HG03571 (cell line): ENCODE data around the gene WDR90.

Experiments
- ATAC-seq: cut with Tn5 transposase; IDR thresholded peaks from one replicate; pipeline ENCODE4 v1.9.1; 2021; ENCODE audit not compliant: unreplicated experiment

WDR90 gene

DNA sequence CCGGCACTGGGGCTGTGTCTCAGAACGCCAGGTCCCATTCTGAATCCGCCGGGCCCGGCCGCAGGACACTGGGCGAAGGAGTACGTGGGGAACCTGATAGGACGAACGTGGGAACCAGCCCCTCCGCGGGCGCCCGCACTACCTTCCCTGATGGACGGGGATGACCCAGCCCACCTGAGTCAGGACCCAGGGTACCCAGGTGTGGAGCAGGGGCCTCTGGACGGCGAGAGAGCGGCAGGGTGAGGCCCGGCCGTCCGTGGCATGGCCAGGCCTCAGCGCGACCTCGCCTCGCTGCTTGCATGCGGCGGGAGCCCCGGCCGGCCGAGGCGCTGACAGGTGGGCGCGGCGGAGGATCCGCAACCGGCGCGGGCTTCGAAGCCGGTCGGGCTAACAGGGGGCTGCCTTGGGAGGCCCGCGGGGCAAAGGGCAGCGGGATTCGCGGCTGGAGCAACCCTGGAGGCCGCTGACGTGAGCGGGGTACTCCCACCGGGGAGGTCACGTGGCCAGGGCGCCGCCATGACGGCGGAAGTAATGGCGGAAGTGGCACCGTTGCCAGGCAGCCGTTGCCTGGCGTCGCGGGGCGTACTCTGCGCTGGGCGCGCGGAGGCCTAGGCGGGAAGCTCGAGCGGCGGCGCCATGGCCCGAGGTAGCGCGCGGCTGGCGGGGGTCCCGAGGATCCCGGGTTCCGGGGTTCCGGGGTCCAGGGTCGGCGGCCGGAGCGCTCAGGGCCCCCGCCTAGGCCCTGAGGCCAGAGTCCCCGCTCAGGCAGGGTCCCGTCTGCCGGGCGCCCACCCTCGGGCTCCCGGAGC is at the start of gene WDR90:
TSS of gene WDR90 (plus strand) at position 585 of the 809 bp plus-strand sequence. CDS start at position 637, 52 bp downstream.
- peak; percentile 53 for ATAC-seq

DNA sequence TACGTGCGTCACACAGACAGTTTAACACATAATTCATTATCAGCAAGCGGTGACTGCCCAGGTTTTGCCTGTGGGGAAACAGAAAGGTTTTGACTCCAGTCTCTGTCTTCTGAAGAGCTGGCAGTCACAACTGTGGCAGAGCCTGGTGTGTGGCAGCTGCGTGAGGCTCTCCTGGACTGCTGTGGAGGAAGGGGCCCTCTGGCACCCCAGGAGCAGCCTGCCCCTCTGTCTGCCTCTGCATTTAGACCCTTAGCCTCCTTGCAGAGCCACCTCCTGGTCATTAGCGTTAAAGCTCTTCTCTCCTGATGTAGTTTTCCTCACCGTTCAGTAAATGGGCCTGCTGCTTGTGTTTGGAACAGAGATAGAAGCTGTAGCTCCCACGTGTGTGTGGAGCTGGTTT is 48.4 kb upstream of the WDR90 start:
- ATAC-seq = no peak

DNA sequence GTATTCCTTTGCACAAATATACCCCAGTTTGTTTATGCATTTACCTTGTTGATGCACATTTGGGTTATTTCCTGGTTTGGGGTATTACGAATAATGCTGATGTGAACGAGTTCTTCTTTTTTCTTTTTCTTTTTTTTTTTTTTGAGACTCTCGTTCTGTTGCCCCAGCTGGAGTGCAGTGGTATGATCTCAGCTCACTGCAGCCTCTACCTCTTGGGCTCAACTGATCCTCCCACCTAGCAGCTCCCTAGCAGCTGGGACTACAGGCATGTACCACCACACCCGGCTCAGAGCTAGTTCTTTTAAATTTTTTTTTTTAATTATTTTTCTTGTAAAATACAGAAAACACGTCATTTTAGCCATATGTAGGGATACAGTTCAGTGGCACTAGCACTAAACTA is 45.2 kb upstream of the WDR90 start:
- no peak for ATAC-seq

DNA sequence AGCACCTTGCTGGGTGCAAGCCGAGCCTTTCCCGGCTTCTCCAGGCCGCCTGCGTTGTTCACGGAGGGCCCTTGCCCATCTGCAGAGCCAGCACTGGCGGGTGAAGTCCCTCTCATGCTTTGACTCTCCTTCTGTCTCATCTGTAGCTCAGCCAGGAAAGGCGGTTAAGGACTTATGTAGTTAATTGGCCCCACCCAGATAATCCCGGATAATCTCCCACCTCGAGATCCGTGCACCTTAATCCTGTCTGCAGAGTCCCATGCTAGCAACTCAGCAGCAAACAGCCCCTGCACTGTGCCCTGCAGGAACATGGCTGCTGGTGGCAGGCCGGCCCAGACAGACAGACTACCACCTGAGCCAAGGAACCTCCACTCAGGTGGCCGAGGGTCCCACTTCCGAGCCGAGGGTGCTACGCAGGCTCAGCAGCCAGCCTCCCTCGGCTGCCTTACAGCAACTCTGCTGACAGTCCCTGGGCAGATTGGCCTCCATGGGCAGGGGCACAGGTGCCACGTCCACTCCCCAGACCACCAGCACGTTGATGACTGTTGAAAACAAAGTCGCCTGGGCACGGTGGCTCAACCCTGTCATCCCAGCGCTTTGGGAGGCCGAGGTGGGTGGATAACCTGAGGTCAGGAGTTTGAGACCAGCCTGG is 42.4 kb upstream of the WDR90 start:
- no peak for ATAC-seq

DNA sequence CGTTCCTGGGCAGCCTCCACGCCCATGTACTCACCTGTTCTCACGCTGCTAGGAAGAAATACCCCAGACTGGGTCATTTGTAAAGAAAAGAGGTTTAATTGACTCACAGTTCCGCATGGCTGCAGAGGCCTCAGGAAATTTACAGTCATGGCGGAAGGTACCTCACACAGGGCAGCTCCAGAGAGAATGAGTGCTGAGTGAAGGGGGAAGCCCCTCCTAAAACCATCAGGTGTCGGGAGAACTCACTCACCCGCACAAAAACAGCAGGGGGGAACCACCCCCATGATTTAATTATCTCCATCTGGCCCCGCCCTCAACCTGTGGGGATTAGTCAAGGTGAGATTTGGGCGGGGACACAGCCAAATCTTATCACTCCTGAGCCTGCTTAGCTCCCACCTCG is 41.1 kb upstream of the WDR90 start:
- no peak for ATAC-seq

DNA sequence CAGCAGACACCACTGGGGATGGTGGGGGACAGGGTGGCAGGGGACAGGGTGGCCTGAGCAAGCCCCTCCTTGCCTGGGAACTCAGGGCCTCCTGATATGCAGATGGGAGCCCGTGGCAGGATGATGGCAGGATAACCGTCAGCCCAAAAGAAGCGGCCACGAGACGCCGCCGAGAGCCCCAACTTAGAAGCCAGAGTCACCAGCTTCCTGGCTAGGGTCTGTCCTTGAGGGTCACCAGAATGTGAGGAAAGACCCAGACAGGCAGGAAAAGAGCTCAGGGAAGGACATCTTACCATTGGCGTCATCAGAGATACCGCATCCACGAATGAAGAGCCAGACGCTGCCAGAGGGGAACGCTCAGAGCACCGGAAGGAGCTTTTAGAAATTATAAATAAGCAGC is 39.8 kb upstream of the WDR90 start:
- ATAC-seq = no peak

DNA sequence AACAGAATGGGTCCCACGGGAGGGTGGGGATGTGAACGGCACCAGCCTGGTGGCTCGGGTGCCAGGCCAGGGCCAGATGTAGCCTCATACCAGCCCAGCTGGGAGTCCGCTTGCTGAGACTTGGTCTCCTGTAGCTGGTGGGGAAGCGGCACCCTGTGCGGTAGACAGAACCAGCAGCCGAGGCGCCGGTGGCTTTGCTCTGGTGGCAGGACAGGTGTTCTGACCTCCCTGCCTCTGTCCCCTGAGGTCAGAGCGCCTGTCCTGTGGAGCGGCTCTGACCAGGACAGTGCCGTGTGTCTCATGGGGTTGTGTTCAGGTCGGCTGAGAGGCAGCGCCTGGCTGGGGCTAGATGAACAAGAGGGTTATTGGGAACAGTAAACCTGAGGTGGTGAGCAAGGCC is 39.2 kb upstream of the WDR90 start:
- no peak for ATAC-seq

DNA sequence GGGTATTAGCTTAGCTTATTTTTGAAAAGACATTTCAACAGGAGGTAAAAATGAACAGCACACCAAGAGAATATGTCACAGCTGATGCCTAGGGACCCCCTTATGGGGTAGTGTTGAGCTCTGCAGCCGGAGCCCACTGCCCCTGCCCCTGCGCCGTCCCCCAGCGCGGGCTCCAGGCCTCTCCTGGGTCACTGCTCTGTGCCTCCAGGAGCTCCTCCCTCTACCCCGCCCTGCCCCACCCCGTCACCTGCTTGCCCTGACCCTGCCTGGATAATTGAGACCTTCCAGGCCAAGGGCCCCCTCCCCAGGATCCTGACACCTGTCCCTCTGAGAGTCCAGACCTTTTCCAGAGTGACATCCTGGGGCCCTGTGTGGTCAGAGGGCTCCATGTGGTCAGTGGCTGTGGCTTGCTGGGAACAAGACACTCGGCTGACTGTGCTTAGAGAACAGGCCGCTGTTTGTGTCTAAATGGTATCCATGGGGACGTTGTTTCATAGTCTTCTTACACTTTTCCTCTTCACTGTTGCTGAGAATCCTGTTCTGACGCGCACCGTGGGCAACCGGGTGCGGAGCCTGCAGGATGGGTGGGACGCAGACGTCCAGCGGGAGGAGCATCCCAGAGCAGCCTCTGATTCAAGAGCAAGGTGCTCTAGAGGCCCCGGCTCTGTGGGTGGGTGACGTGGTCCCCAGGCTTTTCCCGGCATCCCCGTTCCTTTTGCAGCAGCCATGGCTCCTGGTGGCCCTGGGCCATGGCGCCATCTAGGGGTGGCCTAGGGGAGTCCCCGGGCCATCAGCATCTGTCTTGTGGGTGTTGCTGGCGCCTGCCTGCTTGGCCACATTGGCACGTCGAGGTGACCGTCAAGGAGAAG is 38.4 kb upstream of the WDR90 start:
- no peak for ATAC-seq

DNA sequence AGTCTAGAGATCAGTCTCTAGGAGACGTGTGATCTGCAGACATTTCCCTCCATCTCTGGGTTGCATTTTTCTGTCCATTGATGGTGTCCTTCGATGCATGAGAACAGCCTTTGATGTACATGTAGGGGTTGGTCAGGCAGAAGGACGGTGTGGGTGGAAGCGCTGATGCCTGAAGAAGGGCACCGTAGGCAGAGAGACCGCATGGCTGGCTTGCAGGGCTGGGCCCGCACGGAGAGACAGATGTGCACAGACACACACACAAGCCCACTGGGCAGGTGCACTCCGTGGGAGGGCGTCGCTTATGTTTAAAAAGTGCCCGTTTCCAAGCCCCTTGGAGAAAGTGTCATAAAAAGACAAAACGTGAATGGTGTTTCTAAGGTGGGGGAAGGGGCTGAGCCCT is 34.0 kb upstream of the WDR90 start:
- no peak for ATAC-seq

DNA sequence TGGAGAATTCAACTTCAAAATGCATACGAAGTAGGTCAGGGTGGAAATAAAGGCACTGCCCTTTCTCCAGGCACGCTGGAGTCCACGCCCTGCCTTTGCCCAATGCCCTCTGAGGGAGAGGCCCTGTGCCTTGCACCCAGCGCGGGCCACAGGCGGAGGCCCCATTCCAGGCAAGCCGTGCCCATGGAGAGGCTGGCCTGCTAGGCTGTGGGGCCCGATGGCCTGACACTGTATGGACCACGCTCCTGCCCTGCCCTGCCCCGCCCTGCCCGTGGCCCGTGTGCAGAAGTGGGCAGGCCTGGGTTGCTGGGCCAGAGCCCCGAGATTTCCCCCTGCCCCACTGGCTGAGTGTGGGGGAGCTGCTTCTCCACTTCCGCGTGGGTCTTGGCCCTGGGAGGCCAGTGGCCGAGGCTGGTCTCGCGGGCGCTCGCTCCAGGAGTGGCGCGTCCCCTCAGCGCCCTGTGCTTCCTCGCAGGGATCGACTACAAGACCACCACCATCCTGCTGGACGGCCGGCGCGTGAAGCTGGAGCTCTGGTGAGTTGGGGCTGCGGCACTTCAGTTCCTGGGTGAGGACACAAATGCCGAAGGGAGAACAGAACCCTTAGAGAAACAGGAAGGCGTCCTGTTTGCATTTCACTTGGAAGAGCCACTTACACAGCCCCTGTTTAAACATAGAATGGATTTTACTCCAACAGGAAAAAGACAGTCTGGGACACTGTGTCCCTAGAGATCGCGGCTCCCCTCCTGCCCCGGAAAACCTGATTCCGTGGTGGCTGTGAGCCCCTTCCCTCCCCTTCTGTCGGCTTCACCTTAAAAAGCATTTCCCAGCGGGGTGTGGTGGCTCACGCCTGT is 32.2 kb upstream of the WDR90 start:
- no peak for ATAC-seq

DNA sequence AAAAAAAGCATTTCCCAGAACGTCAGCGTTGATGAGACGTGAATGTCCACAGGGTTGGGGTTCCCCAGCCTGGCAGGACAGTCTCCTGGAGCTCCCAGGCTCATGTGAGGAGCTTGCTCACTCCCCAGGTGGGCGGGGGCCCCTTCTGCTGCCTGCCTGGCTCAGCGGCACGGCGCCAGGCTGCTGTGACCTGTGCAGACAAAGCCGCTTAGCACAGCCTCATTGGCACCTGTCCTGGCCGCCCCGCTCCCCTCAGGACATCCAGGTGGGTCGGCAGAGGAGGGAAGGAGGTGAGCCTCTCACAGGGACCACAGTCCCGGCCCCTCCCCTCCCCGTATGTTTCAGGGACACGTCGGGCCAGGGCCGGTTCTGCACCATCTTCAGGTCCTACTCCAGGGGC is 31.3 kb upstream of the WDR90 start:
- no peak for ATAC-seq

DNA sequence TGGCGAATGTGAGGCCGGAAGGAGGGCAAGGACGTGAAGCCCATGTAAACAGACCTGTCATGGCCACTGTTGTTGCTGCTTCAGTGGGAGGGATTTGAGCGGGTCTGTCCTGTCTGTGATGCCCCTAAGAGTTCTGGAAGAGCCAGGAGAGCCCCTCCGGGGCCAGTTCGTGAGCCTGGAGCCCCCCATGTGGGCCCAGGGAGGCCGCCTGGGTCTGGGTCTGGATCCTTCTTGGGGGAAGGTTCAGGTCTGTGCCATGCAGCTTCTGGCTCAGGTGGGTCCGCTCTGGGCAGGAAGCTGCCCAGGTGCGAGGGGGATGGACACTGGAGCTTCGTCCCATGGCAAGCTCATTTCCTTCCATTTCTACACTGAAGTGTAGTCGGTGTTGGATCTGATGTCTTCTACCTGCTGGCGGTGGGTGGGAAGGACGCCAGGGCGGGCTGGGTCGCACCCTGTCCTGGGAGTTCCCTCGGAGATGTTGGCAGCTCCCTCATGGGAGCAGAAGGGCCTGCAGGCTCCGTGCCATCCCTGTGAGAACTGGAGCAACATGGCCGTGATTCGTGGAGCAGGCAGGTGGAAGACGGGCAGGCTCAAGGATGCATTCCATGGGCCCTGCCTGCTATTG is 29.6 kb upstream of the WDR90 start:
- no peak for ATAC-seq

DNA sequence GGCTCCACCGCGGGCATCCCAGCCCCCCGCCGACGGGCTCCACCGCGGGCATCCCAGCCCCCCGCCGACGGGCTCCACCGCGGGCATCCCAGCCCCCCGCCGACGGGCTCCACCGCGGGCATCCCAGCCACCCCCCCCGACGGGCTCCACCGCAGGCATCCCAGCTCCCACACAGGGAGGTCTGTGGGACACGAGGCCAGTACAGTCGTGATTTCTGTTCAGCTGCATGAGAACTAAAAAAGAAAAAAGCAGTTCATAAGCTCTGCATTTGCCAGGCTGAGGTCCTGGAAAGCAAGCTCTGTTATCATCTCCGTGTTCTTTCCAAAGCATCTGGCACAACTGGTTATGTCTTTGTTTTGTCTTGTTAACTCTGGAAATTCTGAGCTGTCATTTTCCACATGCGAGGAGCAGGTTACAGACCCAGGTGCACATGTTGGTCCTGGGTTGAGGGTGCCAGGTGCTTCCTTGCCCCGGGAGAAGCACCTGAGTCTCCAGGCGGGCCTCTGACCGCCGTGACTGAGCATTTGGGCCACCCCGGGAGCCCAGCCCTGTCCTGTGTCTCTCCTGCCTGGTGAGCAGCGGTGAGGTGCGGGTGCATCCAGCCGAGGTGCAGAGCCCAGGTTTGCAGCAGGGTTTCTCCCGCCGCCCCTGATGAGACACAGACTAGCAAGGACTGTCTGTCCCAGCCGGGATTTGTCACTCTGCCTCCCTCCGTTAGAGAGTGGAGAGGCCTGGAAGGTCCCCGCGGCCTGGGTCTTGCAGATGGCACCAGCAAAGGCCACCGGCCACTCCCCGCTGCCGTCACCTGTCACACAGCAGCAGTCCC is 28.3 kb upstream of the WDR90 start:
- ATAC-seq = no peak

DNA sequence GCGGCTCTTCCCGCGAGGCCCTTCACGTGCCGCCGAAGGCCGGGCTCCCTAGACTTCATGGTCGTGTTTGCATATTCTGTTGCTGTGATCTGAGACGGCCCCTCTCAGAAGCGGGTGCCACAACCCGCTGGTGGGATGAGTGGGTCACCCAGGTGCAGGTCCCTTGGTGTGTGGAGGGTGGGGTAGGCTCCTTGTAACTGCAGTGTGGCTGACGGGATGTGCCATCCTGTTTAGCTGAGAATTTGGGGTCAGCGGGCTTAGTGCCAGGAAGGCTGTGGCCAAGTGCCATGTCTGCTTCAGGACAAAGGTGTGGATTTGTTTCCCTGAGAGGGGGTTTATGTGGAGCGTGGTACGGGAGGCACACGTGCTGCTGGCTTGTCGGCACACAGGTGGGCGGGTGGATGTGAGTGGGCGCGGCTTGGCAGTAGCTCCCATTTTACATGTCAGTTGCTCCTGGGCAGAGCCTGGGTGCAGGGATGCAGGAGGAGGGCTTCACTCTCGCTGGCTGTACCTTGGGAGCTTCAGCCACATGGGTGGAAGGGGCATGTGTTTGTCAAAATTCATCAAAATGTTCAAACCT is 27.5 kb upstream of the WDR90 start:
- ATAC-seq = no peak

DNA sequence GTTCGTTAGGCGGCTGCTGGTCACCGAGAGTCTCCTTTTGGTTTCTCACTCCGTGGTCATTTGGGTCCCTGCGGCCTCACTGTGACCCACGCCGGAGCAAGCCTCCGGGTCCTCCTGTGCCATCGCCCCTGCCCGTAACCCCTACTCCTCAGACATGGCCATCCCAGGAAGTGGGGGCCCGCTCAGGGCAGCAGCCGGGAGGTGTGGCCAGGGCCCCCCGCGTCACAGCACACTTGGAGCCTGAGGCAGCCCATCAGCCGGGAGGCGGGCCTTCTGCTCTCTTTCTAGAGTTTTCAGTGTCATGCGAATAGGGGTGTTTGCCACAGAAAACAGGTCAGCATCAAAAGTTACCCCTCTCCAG is 26.3 kb upstream of the WDR90 start:
- ATAC-seq = no peak

DNA sequence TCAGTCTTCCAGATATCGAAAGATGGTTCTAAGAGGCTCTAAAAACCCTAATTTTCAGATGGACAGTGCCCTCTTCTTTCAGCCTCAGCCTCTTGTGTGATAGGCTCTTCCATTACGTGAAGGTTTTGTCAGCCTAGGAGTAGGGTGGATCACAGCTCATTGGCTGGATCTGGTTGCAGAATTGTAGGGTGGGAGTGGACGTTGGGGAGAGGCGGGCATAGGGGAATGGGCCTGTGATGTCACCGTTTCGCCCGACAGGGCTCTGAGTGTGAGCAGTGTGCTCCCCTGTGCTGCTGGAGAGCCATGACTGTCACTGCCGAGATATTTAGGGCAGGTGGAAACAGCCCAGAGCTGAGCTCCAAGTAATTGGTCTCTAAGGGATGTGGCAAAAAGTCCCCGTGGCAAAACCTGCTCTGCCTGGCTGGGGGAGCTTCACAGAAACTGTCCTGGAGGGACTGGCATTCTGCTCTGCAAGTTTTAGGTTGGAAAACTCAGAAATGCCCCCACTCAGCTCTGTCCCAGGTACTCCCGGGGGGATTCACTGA is 24.6 kb upstream of the WDR90 start:
- ATAC-seq = no peak

DNA sequence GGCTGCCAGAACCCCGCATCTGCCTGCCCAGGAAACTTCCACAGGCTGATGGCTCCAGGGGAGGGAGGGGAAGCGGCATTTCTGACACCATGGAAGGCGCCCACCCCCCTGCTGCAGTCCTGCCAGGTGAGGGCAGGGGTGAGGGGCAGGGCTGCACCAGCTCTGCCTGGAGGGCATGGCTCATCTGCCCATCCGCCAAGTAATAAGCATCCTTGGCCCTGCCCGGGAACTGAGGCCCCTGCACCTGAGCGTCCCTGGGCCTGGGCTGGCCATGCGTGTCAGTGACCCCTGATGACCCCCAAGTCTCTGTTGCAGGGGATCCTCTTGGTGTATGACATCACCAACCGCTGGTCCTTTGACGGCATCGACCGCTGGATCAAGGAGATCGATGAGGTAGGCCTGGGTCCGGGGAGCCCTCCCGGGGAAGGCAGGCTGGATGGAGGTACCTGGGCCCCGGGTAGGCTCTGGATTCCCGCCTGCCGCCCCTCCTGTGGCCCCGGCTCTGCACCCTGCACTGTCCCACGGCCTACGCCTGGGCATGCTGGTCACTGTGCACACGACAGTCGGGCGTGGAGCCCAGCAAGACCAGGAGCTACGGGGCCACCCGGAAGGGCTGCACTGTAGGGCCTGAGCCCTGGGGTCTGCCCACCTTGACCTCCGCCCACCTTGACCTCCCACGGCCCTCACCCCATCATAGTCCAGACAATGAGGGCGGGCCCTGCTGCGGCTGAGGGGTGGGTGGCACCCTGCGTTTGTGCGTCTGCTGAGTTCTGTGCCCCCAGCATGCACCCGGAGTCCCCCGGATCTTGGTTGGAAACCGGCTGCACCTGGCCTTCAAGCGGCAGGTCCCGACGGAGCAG is 23.8 kb upstream of the WDR90 start:
- no peak for ATAC-seq
